Hematopoietic multipotent progenitor cell treated with erythropoietin and hydrocortisone succinate and interleukin-3 and kit ligand, for 17 days (in vitro differentiated cells): Measurements from ENCODE around the gene ZFYVE26.

Experiments
- DNase-seq: peaks from one replicate; pipeline ENCODE4 v3.0.0-alpha.2; 2015; ENCODE audit warnings: low spot score

Gene ZFYVE26

DNA sequence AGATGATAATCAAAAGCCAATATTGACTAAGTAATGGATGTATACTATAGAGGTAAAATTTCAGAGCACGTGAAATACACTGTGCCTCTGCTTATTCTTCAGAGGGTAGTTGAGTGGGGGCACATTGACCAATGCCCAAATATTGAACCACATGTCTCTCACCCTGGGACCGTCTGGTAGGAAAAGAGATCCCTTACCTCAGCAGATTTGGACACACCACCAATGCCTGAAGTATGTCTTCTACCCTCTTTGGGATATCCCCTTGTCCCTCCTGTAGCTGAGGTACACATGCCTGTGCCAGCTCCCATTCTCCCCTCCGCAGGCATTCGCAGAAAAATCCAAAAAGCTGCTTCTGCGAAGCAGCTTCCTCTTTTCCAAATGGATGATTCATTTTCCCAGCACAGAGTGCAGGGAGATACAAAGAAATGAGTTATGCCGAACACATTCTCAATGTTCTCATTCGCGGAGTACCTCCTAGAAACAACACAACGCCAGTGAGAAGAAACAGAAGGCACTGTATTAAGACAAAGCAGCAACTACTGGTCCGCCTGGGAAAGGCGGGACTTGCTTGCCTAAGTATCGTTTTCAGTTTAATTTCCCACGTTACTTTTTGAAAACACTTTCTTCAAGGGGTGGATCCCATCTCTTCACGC is 691 bp downstream of the ZFYVE26 start:
- peak; percentile 56 for DNase-seq

DNA sequence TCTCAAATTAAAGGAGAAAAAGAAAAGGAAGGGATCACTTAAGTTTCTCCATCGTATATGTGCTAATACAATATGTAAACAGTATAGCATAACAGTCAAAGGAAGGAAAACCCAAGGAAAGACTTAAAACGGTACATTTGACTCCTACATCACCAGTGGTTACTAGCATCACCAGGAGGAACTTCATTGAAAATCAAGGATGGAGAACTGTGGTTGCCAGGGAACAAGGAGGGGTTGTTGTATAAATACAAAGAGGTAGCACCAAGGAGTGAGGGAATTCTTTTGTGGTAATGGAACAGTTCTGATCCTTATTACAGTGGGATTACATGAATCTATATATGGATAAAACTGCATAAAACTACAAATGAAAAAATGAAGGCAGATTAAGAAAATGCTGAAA is 1.6 kb downstream of the ZFYVE26 start:
- DNase-seq = no peak

GRCh38 chr14:67806246-67806645 is 10.1 kb downstream of the ZFYVE26 start:
- DNase-seq = no peak

GRCh38 chr14:67800743-67801142 is 15.6 kb downstream of the ZFYVE26 start:
- no peak for DNase-seq

GRCh38 chr14:67798731-67799130 is 17.7 kb downstream of the ZFYVE26 start:
- no peak for DNase-seq

GRCh38 chr14:67787673-67788072 is 28.7 kb downstream of the ZFYVE26 start:
- no peak for DNase-seq

DNA sequence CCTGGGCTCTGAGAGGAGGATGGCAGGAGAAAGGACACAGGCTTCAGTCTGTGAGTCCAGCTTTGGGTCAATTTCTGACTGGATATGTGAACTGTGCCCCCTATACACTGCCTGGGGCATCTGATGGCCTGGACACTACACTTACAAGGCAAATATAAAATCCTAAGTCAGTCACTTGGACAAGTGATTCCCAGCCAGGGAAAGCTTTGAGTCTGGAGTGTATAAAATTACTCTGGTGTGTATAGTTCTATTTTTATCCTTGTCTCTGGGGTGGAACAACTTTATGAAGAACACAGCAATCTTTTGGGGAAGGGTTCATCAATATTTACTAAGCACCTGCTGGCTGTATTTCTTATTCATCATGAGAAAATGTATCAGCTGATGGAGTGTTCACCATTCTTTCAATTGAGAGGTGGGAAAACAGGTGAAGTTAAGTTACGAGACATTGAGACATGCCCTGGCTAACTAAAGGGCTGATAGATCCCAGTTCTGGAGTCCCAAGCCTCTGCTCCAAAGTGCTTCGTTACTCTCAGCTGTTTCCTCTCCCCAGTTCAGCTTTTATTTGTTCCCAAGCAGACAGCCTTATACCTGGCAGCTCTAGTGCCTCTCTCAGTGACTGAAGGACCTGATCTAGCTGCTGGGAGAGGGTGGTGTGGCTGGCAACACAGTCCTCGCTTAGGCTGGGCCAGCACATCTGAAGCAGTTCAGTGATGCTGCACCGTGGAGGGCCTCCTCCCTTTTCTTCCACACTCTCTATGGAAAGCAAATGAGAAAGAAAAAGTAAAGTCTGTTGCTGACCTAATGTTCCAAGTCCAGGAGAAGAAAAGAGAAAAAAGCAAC is 30.9 kb downstream of the ZFYVE26 start:
- no peak for DNase-seq

- no peak for DNase-seq
Observed at GRCh38 chr14:67784244-67784823, 32.1 kb downstream of the ZFYVE26 start.

DNA sequence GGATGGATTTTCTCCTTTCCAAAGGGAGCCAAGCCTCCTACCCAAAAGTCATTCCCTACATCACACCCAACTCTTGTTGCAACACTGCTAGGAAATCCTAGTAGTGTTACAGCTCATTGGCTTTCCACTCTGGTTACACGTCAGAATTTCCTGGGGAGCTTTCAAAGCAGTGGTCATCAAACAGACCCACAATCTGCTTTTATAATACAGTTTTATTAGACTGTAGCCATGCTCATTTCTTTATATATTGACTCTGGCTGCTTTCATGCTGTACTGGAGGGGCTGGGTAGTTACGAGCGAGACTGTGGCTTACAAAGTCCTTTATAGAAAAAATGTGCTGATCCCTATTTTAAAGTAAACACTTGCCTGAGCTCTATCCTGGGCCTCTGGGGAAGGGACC is 34.3 kb downstream of the ZFYVE26 start:
- no peak for DNase-seq

- no peak for DNase-seq
Observed at GRCh38 chr14:67778792-67779191, 37.6 kb downstream of the ZFYVE26 start.

- no peak for DNase-seq
Observed at GRCh38 chr14:67776653-67777322, 39.6 kb downstream of the ZFYVE26 start.

GRCh38 chr14:67773844-67774377 is 42.5 kb downstream of the ZFYVE26 start:
- no peak for DNase-seq

- no peak for DNase-seq
Observed at GRCh38 chr14:67768219-67768618, 48.2 kb downstream of the ZFYVE26 start.

GRCh38 chr14:67766035-67766680 is 50.2 kb downstream of the ZFYVE26 start:
- DNase-seq = no peak

- no peak for DNase-seq
Observed at GRCh38 chr14:67765192-67765834, 51.1 kb downstream of the ZFYVE26 start.

GRCh38 chr14:67764496-67764895 is 51.9 kb downstream of the ZFYVE26 start:
- DNase-seq = no peak

DNA sequence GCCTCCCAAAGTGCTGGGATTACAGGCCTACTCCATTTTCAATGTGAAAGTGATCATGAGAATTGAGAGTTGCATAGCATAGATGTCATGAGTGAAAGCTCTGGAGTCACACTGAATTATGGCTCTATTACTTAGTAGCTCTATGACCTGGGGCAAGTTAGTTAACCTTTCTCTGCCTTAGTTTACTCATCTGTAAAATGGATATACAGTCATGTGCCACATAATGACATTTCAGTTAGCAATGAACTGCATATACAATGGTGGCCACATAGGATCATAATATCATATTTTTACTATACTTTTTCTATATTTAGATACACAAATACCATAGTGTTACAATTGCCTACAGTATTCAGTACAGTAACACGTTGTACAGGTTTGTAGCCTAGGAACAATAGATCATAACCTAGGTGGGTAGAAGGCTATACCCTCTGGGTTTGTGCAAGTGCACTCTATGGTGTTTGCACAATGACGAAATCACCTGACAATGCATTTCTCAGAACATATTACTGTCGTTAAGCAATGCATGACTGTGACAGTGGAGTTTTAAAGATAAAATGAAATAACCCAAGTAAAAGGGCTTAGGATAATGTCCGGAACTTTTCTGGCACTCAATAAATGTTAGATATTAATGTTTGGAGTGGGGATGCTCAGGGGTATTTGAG is 53.1 kb downstream of the ZFYVE26 start:
- DNase-seq = no peak

DNA sequence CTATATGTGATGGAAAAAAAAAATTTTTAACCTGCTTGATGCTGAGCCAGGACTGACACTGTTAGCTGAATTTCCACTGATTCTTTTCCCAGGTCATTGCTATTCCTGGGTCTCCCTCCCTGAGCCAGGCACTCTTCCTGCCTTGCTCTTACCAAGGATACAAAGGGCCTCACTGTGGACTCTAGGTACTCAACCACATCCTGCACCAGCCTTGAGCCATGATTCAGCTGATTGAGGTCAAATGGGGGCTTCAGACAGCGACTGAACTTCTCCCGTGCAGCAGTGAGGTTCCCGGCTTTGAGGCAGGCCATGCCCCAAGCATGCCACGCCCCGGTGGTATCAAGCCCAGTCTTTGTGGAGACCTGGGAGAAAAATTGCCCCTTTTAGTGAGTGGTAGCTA is 54.3 kb downstream of the ZFYVE26 start:
- no peak for DNase-seq

GRCh38 chr14:67759916-67760315 is 56.5 kb downstream of the ZFYVE26 start:
- DNase-seq = no peak

- no peak for DNase-seq
Observed at GRCh38 chr14:67757175-67757574, 59.2 kb downstream of the ZFYVE26 start.

GRCh38 chr14:67756496-67756895 is 59.9 kb downstream of the ZFYVE26 start:
- DNase-seq = no peak
